ENCODE measurements around the gene PRSS2. TPM values are rescaled to one million over a fixed set of nuclear protein-coding genes. Genes with fewer than 3 reads are reported as not detected.

Gene PRSS2
- total RNA-seq, 4 donors from 2014 or later: not detected

DNA sequence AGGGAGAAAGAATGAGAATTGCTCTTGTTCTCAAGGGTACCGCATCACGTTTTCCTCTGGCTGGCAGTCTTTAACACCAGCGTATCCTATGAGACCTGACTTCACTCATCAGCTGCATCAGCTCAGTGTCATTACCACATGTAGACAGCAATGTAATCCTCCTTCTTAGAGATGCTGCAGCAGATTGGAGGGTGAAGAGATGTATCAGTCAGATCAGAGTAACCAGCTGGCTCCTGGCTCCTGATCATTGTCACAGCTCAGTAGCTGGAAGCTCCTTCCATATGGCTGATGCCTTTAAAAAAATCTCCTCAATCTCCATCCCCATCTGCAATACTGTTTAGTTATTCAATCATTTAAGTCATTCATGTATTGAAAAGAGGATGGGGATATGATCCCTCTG lies 44.4 kb downstream of the PRSS2 start:
- no peaks in the 10 kb centered on the region for H3K36me3 ChIP-seq
- no peak for TF ChIP-seq POLR2A (IDR thresholded peaks at IDR 0.05)
- TF ChIP-seq, protein P1, sequence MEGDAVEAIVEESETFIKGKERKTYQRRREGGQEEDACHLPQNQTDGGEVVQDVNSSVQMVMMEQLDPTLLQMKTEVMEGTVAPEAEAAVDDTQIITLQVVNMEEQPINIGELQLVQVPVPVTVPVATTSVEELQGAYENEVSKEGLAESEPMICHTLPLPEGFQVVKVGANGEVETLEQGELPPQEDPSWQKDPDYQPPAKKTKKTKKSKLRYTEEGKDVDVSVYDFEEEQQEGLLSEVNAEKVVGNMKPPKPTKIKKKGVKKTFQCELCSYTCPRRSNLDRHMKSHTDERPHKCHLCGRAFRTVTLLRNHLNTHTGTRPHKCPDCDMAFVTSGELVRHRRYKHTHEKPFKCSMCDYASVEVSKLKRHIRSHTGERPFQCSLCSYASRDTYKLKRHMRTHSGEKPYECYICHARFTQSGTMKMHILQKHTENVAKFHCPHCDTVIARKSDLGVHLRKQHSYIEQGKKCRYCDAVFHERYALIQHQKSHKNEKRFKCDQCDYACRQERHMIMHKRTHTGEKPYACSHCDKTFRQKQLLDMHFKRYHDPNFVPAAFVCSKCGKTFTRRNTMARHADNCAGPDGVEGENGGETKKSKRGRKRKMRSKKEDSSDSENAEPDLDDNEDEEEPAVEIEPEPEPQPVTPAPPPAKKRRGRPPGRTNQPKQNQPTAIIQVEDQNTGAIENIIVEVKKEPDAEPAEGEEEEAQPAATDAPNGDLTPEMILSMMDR (IDR thresholded peaks at IDR 0.05): no peak
- no peak overlapping the region for H3K4me3 ChIP-seq
- H3K27me3 ChIP-seq: no peaks in the 10 kb centered on the region
- DNase-seq: no peak
- H3K9me3 ChIP-seq: no peaks in the 10 kb centered on the region
- intact Hi-C loops (cut with DNase I; ENCODE audit: low total_unique reads): no loop called here
- no peak overlapping the region for H3K27ac ChIP-seq
- no peaks in the 10 kb centered on the region for H3K4me1 ChIP-seq

DNA sequence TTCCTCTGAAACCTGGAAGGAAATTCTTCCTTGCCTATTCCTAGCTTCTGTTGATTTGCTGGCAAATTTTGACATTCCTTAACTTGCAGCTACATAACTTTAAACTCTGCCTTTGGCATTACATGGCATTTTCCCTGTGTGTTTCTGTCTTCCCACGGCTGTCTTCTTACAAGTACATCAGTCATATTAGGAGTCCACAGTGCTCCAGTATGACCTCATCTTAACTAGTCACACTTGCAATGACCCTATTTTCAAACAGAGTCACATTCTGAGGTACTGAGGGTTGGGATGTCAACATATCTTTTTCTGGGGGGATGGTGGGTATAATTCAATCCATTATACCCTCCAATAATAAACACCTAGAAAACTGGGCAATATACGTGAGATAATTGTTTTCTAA lies 46.7 kb downstream of the PRSS2 start:
- no peak for DNase-seq
- Histone ChIP-seq H3K36me3 (no peaks in the 10 kb centered on the region), H3K27ac (no peak overlapping the region), H3K9me3 (no peaks in the 10 kb centered on the region), H3K27me3 (no peaks in the 10 kb centered on the region), H3K4me3 (no peak overlapping the region), H3K4me1 (no peaks in the 10 kb centered on the region)
- no peak for TF ChIP-seq POLR2A (IDR thresholded peaks at IDR 0.05)
- TF ChIP-seq, protein P1 (IDR thresholded peaks at IDR 0.05): no peak
- intact Hi-C loops (cut with DNase I; ENCODE audit: low total_unique reads): no loop called here

DNA sequence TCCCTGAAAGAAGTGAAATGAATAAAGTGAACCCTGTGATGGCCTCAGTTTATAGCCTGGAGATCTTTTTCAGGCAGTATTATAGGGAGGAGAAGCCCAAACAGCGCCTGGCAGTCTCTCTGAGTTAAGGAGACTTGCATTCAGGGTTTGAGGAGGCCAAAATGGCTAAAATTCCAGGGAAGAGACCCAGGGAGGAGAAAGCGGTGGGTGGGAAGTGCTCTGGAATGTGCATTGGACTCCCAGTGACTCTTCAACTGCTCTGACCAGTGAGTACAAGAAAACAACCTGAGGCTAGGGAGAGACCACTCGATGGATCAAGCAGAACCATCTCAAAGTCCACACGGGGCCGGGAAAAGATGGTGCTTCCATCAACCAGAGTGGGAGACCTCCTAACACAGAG lies 48.8 kb downstream of the PRSS2 start:
- no peak for DNase-seq
- no peaks in the 10 kb centered on the region for H3K27me3 ChIP-seq
- no peaks in the 10 kb centered on the region for H3K9me3 ChIP-seq
- TF ChIP-seq, protein P1 (IDR thresholded peaks at IDR 0.05): no peak
- TF ChIP-seq POLR2A (IDR thresholded peaks at IDR 0.05): no peak
- H3K36me3 ChIP-seq: peaks cover 0 to 4% of the 10 kb centered on the region in 2 donors
- H3K4me3 ChIP-seq: no peak overlapping the region
- no peaks in the 10 kb centered on the region for H3K4me1 ChIP-seq
- no peak overlapping the region for H3K27ac ChIP-seq
- intact Hi-C loops (cut with DNase I; ENCODE audit: low total_unique reads): no loop called here

DNA sequence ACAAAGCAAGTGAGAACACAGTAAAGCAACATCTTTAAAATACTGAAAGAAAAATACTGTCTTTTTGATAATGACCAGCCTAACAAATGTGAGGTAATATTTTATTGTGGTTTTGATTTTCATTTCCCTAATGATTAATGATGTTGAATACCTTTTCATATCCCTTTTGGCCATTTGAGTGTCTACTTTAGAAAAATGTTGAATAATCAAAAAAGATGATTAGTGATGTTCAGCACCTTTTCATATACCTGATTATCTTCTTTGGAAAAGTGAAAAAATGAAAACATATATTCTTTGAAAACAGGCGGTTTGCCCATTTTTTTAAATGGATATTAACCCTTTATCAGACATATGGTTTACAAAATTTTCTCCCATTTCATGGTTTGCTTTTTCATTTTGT lies 51.9 kb downstream of the PRSS2 start:
- H3K4me1 ChIP-seq: no peaks in the 10 kb centered on the region
- intact Hi-C loops (cut with DNase I; ENCODE audit: low total_unique reads): no loop called here
- DNase-seq: no peak
- peaks cover 0 to 4% of the 10 kb centered on the region in 2 donors for H3K36me3 ChIP-seq
- TF ChIP-seq, protein P1 (IDR thresholded peaks at IDR 0.05): no peak
- no peak for TF ChIP-seq POLR2A (IDR thresholded peaks at IDR 0.05)
- H3K27me3 ChIP-seq: no peaks in the 10 kb centered on the region
- no peak overlapping the region for H3K27ac ChIP-seq
- no peak overlapping the region for H3K4me3 ChIP-seq
- no peaks in the 10 kb centered on the region for H3K9me3 ChIP-seq

Small RNAs within 50 kb of the gene (small RNA-seq; reads per million reads assigned to genes)
- gene TRBD1 (not detected), gene TRBJ1-1 (not detected), gene TRBJ1-2 (not detected), gene TRBJ1-3 (not detected), gene TRBJ1-4 (not detected), gene TRBJ1-5 (not detected), gene TRBJ1-6 (not detected), gene TRBJ2-1 (not detected), gene TRBJ2-2 (not detected), gene TRBJ2-2P (not detected), gene TRBJ2-3 (not detected), gene TRBJ2-4 (not detected), gene TRBJ2-5 (not detected), gene TRBJ2-6 (not detected), gene TRBJ2-7 (not detected)

Other genes starting within 250 kb of the PRSS2 start
- gene PRSS1, start 21.5 kb upstream of the PRSS2 start, total RNA-seq: 1 to 10 TPM in 1 of 4 donors, not detected in 3; 1.0 TPM
- 10 to 100 TPM in 3 of 4 donors, 1 to 10 TPM in 1; 1.5 to 34.6 (median 21.9) TPM for gene EPHB6, start 84.1 kb downstream of the PRSS2 start, total RNA-seq
- 1 to 10 TPM in 1 of 4 donors, under 1 TPM in 1, not detected in 2; 0.46 to 1.3 TPM for gene TRPV6, start 114.8 kb downstream of the PRSS2 start, total RNA-seq
- under 1 TPM in 1 of 4 donors, not detected in 3; 0.34 TPM for gene TRPV5, start 162.8 kb downstream of the PRSS2 start, total RNA-seq
- gene LLCFC1, start 168.5 kb downstream of the PRSS2 start, total RNA-seq: not detected
- gene KEL, start 191.4 kb downstream of the PRSS2 start, total RNA-seq: 1 to 10 TPM in 1 of 4 donors, under 1 TPM in 1, not detected in 2; 0.98 to 1.8 TPM

Measured in uterus (tissue), 4 donors.